ENCODE results near the gene ZNF436.
"Not testable (repeated sequence)": the region's sequence is repeated elsewhere in the genome, so short reads cannot be mapped to it uniquely, and the experiment has no call there.

Gene ZNF436

DNA sequence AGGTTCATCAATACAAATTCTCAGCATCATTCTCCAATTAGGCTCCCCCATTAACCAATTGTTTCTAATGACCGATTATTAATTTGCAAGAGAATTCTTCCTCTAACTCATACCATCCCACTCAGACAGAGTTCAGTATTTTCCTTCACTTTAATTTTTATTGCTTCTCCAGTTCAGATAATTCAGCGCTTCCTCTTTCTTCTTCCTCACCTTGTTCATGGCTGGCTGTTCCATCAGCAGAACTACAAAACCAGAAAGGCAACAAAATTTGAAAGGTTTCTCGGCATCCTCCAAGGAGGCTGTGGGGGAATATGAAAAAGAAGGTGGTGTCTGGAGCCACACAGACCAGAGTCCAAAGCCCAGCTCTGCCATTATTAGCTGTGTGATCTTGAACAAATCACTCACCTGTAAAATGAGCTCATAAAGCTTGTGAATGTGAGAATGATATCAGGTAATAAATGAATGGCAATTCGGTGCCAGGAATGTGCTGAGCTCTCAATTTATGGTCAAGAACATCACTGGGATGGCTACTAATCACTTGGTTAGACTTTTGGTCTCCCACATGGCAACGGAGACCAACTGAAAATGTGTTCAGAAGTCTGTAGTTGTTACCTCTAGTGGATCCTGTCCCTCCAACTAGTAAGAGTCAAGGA lies 11.7 kb upstream of the ZNF436 start:
- Histone ChIP-seq H3K4me1 (ENCODE audit: insufficient read depth, low read length) (peaks cover 3% of the 10 kb centered on the region; the same call in 1 of the 2 replicates), H3K36me3 (ENCODE audit: insufficient read depth, low read length) (no peaks in the 10 kb centered on the region), H3K9me3 (ENCODE audit: control insufficient read depth, insufficient read depth, low read length) (no peaks in the 10 kb centered on the region), H3K9ac (ENCODE audit: low read depth, low read length) (no peak overlapping the region)

DNA sequence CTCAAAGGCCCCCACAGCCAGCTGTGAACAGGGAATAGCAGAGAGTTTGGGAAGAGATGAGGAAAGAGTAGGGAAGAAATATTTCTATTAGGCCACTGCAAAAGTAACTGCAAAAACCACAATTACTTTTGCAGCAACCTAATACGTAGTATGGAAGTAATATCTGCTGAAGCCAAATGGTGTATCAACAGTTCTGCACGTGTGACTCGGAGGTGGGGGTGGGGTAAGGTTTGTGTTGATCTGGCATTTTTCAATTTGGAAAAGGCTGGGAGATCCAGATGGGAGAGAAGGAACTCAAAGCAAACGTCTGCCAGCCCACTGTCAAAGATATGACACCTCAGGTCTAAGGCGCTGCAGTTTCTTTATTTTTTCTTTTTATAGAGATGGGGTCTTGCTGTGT lies 11.1 kb upstream of the ZNF436 start:
- H3K4me1 ChIP-seq (ENCODE audit: insufficient read depth, low read length): peaks cover 3% of the 10 kb centered on the region; the same call in 1 of the 2 replicates
- H3K9me3 ChIP-seq (ENCODE audit: control insufficient read depth, insufficient read depth, low read length): no peaks in the 10 kb centered on the region
- no peaks in the 10 kb centered on the region for H3K36me3 ChIP-seq (ENCODE audit: insufficient read depth, low read length)
- H3K9ac ChIP-seq (ENCODE audit: low read depth, low read length): no peak overlapping the region

GRCh38 chr1:23380236-23380635 lies 10.6 kb upstream of the ZNF436 start:
- not testable (repeated sequence) for H3K4me1 ChIP-seq (ENCODE audit: insufficient read depth, low read length); H3K36me3 ChIP-seq (ENCODE audit: insufficient read depth, low read length); H3K9ac ChIP-seq (ENCODE audit: low read depth, low read length)

DNA sequence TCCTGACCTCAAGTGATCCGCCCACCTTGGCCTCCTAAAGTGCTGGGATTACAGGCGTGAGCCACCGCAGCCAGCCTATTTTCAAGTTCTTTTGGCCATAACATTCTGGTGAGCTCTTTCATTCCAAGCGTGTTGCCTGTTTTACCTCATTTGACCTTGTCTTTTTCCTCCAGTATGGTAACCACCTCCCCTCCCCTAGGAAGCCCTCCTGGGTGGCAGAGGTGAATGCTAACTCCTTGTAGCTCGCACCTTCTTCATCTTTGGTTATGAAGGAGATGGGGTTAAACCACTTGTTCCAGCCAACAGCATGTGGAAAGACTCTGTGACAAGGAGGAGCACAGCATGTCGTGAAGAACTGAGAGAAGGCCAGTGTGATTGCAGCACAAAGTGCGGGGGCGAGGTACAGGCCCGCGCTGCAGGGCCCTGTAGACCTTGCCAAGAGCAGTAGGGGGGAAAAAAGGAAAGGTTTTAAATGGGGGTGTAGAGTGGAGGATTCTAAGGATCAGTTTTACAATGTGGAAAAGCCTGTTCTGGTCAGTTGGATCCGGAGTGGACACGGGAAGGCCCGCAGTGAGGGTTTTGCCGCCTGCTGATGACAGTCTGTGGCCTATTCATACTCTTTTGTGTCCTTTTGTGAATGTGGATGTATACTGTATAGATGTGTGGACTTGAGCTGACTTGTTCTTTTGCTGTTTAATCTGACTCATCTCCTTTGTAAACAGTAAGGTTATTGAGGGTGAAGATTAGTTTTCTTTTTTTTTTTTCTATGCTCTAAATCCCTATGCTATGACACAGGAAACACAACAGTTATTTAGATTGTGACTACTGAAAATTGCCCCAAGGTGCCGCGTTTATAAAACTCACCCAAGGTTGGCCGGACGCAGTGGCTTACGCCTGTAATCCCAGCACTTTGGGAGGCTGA lies 7.5 kb upstream of the ZNF436 start:
- Histone ChIP-seq H3K4me1 (ENCODE audit: insufficient read depth, low read length) (peaks cover 14% of the 10 kb centered on the region), H3K36me3 (ENCODE audit: insufficient read depth, low read length) (no peaks in the 10 kb centered on the region), H3K9ac (ENCODE audit: low read depth, low read length) (no peak overlapping the region), H3K9me3 (ENCODE audit: control insufficient read depth, insufficient read depth, low read length) (no peaks in the 10 kb centered on the region)

More at GRCh38 chr1:23380236-23380635, 10.6 kb upstream of the ZNF436 start:
- H3K9me3 ChIP-seq (ENCODE audit: control insufficient read depth, insufficient read depth, low read length): not testable (repeated sequence)

GRCh38 chr1:23374079-23374735 lies 4.6 kb upstream of the ZNF436 start:
- H3K9me3 ChIP-seq (ENCODE audit: control insufficient read depth, insufficient read depth, low read length); H3K9ac ChIP-seq (ENCODE audit: low read depth, low read length); H3K36me3 ChIP-seq (ENCODE audit: insufficient read depth, low read length): not testable (repeated sequence)
- H3K4me1 ChIP-seq (ENCODE audit: insufficient read depth, low read length): peaks cover 34% of the 10 kb centered on the region

- Histone ChIP-seq H3K36me3 (ENCODE audit: insufficient read depth, low read length) (no peaks in the 10 kb centered on the region), H3K4me1 (ENCODE audit: insufficient read depth, low read length) (peaks cover 32% of the 10 kb centered on the region), H3K9me3 (ENCODE audit: control insufficient read depth, insufficient read depth, low read length) (no peaks in the 10 kb centered on the region)
Observed at GRCh38 chr1:23371987-23372880, 2.6 kb upstream of the ZNF436 start.

GRCh38 chr1:23370709-23371584 lies 1.3 kb upstream of the ZNF436 start:
- Histone ChIP-seq H3K36me3 (ENCODE audit: insufficient read depth, low read length) (no peaks in the 10 kb centered on the region), H3K9me3 (ENCODE audit: control insufficient read depth, insufficient read depth, low read length) (no peaks in the 10 kb centered on the region), H3K4me1 (ENCODE audit: insufficient read depth, low read length) (peaks cover 31% of the 10 kb centered on the region), H3K9ac (ENCODE audit: low read depth, low read length) (no peak overlapping the region; the same call in 1 of the 2 replicates)

More at GRCh38 chr1:23371987-23372880, 2.6 kb upstream of the ZNF436 start:
- no peak overlapping the region for H3K9ac ChIP-seq (ENCODE audit: low read depth, low read length)

DNA sequence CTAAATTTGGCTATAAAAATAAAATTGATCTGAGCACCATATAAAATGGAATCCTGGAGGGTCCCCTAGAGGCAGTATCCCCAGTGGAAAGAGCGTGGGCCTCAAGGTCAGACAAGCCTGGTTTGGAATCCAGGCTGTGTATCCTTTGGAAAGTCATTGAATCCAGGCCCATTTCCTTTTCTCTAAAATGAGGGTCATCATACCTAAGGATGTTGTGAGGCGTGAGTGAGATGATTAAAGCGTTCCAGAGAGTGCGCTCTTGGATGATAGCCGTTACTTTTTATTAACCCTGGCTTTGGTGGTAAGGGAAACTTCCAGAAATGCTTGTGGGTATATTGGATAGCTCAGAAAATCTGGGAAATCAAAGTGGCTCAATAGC lies 683 bp upstream of the ZNF436 start:
- H3K4me1 ChIP-seq (ENCODE audit: insufficient read depth, low read length): peaks cover 31% of the 10 kb centered on the region
- no peaks in the 10 kb centered on the region for H3K36me3 ChIP-seq (ENCODE audit: insufficient read depth, low read length)
- H3K9me3 ChIP-seq (ENCODE audit: control insufficient read depth, insufficient read depth, low read length): no peaks in the 10 kb centered on the region
- H3K9ac ChIP-seq (ENCODE audit: low read depth, low read length): no peak overlapping the region

- Histone ChIP-seq H3K9me3 (ENCODE audit: control insufficient read depth, insufficient read depth, low read length) (no peaks in the 10 kb centered on the region), H3K36me3 (ENCODE audit: insufficient read depth, low read length) (no peaks in the 10 kb centered on the region), H3K4me1 (ENCODE audit: insufficient read depth, low read length) (peaks cover 27% of the 10 kb centered on the region), H3K9ac (ENCODE audit: low read depth, low read length) (peak overlapping the region; percentile 95)
Observed at GRCh38 chr1:23368562-23369334, 888 bp downstream of the ZNF436 start.

DNA sequence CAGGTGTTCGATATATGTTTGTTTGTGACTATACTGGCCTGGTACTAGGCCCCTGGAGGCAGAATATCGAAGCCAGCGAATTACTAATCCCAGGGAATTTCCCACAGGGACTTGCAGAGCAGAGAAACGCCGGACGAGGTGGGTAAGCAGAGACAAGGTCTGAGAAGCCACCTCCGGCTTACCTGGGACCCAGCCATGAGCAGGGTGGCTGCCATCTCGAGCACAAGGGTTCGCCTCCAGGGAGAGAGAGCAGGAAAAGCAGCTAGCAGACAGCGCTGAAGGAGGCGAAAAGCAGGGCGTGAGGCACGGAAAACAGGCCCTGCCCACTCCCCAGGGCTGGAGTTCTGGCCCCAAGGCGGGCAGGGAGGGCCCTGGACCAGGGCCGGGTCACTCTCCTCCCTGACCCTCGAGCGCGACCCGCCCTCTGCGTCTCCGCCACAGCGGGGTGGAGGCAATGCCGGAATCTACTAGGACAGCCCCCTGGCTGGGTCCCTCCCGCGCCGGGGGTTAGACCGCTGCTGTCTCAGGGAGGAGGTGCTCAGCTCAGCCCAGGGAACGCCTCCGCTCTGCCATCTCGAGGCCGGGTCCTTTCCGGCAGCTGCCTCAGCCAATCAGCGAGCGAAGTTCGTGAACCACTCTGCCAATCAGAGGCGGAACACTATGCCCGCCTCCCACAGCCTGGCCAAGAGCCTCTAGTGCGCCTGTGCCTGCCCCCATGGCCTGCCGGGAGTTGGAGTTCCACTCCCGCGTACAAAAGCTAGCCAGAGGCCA lies 1.7 kb downstream of the ZNF436 start:
- peaks cover 24% of the 10 kb centered on the region; the same call in 1 of the 2 replicates for H3K4me1 ChIP-seq (ENCODE audit: insufficient read depth, low read length)
- no peaks in the 10 kb centered on the region for H3K36me3 ChIP-seq (ENCODE audit: insufficient read depth, low read length)
- H3K9me3 ChIP-seq (ENCODE audit: control insufficient read depth, insufficient read depth, low read length): peaks cover 1% of the 10 kb centered on the region; the same call in 1 of the 2 replicates
- H3K9ac ChIP-seq (ENCODE audit: low read depth, low read length): peak overlapping the region; percentile 95

DNA sequence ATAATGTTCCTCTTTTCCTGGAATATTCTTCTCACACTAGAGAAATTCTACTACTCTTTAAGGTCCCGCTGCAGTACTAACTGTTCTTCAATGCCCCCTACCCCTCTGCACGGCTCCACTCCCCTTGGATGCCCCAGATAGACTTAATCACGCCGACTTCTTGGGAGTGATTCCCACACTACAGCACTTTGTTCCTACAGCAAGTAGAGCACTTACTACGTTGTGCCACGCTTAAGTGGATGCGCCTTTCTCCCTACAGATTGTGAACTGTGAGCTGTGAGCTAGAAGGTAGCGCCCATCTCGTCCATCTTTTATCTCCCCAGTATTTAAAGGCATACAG lies 2.2 kb downstream of the ZNF436 start:
- H3K4me1 ChIP-seq (ENCODE audit: insufficient read depth, low read length): peaks cover 22% of the 10 kb centered on the region; the same call in 1 of the 2 replicates

DNA sequence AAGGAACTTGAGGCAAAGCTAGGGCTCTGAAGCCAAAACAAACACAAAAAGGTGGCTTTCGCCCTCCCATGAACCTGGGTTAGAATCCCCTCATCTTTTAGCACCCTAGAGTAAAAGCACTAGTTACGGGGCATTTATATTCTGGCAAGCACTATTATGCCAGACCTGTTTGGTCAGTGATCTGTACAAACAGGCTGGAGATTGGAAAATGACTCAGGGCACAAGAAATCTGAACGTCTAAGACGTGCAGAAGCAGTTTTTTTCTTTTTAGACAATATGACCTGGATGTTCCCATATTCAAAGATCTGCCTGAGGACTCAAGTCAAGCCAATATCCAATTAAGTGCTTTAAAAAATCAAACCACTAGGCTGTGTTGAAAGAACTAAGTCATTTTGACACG lies 3.0 kb downstream of the ZNF436 start:
- Histone ChIP-seq H3K9me3 (ENCODE audit: control insufficient read depth, insufficient read depth, low read length) (peaks cover 15% of the 10 kb centered on the region), H3K36me3 (ENCODE audit: insufficient read depth, low read length) (peaks cover 11% of the 10 kb centered on the region), H3K9ac (ENCODE audit: low read depth, low read length) (no peak overlapping the region), H3K4me1 (ENCODE audit: insufficient read depth, low read length) (peaks cover 16% of the 10 kb centered on the region; the same call in 1 of the 2 replicates)

More for the DNA sequence above, 2.2 kb downstream of the ZNF436 start:
- Histone ChIP-seq H3K9me3 (ENCODE audit: control insufficient read depth, insufficient read depth, low read length) (peaks cover 7% of the 10 kb centered on the region), H3K36me3 (ENCODE audit: insufficient read depth, low read length) (peaks cover 4% of the 10 kb centered on the region; the same call in 1 of the 2 replicates), H3K9ac (ENCODE audit: low read depth, low read length) (peak overlapping the region; percentile 95; the same call in 1 of the 2 replicates)
